22Rv1 (cell line): Measurements from ENCODE around the gene THSD4.

Source experiments
- CTCF ChIP-seq: fragments of 450-650 bp; IDR thresholded peaks from 2 replicates; pipeline ENCODE4 v1.5.1; 2017; ENCODE audit warnings: mild to moderate bottlenecking
- ZFX ChIP-seq: fragments of 450-650 bp; IDR thresholded peaks from 2 replicates; pipeline ENCODE4 v1.6.1; 2017; ENCODE audit warnings: antibody characterized with exemption, borderline replicate concordance

DNA sequence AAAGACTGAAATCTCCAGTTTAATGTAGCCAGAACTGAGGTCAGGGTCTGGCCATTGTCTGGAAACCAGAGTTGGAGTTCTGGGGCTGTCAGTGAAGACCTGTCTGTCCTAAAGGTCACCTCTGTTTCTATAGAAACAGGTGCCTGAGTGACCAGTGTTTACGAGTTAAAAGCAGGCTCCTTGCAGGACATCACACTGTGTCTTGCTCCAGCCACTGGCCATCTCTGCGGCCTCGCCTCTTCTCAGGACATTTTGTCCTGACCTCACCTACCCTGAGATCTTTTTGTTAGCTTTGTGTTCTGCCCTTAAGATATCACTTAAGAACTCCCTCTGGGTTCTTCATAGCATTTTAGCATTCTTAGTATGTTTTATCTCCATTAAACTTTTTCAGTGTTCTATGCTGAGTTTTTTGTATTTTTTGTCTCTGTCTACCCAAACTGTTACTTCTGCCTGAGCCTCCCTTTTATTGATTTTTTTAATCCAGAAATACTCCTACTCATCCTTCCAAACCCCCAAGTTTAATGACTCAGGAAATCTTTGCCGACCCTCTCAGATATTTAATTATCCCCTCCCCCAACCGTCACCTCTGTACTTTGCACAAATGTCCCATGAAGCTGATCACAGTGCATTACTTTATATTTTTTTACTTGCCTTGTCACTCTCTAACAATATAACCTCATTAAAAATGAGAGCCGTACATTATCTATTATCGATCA is 223.7 kb downstream of the THSD4 start:
- TF ChIP-seq CTCF = no peak
- no peak for TF ChIP-seq ZFX
